GM23338 (cell line): Measurements from ENCODE around the gene AIG1. TPM values are rescaled to one million over a fixed set of nuclear protein-coding genes. Genes with fewer than 3 reads are reported as not detected.

ENCODE experiments used
- ATAC-seq: fragments of 200-7000 bp; cut with Tn5 transposase; 3 replicates; pipeline ENCODE4 v1.9.1; 2020
- DNase-seq: peaks from one replicate; pipeline ENCODE4 v3.0.0-alpha.2; 2015; ENCODE audit warnings: low spot score
- H2AFZ ChIP-seq: fragments of 200-600 bp; sonication (generic); 2 replicates; pipeline ENCODE4 v1.8.0; 2016; ENCODE audit warnings: antibody characterized with exemption, mild to moderate bottlenecking, moderate library complexity
- H3F3A ChIP-seq: fragments of 200-600 bp; sonication (generic); replicated peaks from 2 replicates; pipeline ENCODE4 v1.8.0; 2017; ENCODE audit warnings: antibody characterized with exemption, mixed run types, low read depth
- H3K27ac ChIP-seq: fragments of 200-600 bp; sonication (generic); 2 replicates; pipeline ENCODE4 v1.6.1; 2016; ENCODE audit warnings: low read depth
- H3K27me3 ChIP-seq: fragments of 200-600 bp; sonication (generic); 2 replicates; pipeline ENCODE4 v1.8.0; 2016; ENCODE audit warnings: mild to moderate bottlenecking, mixed run types, moderate library complexity; ENCODE audit not compliant: insufficient read depth
- H3K36me3 ChIP-seq: fragments of 200-600 bp; sonication (generic); 2 replicates; pipeline ENCODE4 v1.8.0; 2016; ENCODE audit warnings: mild to moderate bottlenecking; ENCODE audit not compliant: insufficient read depth
- H3K4me1 ChIP-seq: fragments of 200-600 bp; sonication (generic); 2 replicates; pipeline ENCODE4 v1.8.0; 2016; ENCODE audit warnings: mild to moderate bottlenecking, moderate library complexity; ENCODE audit not compliant: insufficient read depth
- H3K4me2 ChIP-seq: fragments of 200-600 bp; sonication (generic); 2 replicates; pipeline ENCODE4 v1.7.1; 2017; ENCODE audit warnings: mixed run types
- H3K4me3 ChIP-seq: fragments of 200-600 bp; sonication (generic); 2 replicates; pipeline ENCODE4 v1.6.1; 2016; ENCODE audit warnings: mixed run types
- H3K79me2 ChIP-seq: fragments of 200-600 bp; sonication (generic); replicated peaks from 2 replicates; pipeline ENCODE4 v1.8.0; 2017; ENCODE audit warnings: mild to moderate bottlenecking; ENCODE audit not compliant: insufficient read depth
- H3K9me2 ChIP-seq: fragments of 200-600 bp; sonication (generic); 2 replicates; pipeline ENCODE4 v1.8.0; 2017; ENCODE audit not compliant: insufficient read depth
- H4K20me1 ChIP-seq: fragments of 200-600 bp; sonication (generic); replicated peaks from 2 replicates; pipeline ENCODE4 v1.8.0; 2017; ENCODE audit warnings: mild to moderate bottlenecking; ENCODE audit not compliant: insufficient read depth
- H3K27ac Mint-ChIP-seq: 2 replicates; pipeline ENCODE4 v1.8.0; 2020; ENCODE audit warnings: inconsistent platforms, mild to moderate bottlenecking, moderate library complexity, mixed read lengths
- H3K27me3 Mint-ChIP-seq: 3 replicates; pipeline ENCODE4 v1.8.0; 2022; ENCODE audit warnings: low read depth, mild to moderate bottlenecking, moderate library complexity, mixed read lengths, inconsistent platforms; ENCODE audit not compliant: insufficient read depth, poor library complexity
- H3K36me3 Mint-ChIP-seq: 3 replicates; pipeline ENCODE4 v1.8.0; 2021; ENCODE audit warnings: low read depth, mild to moderate bottlenecking, inconsistent platforms, moderate library complexity, mixed read lengths
- H3K4me1 Mint-ChIP-seq: 3 replicates; pipeline ENCODE4 v1.8.0; 2020; ENCODE audit warnings: mild to moderate bottlenecking, inconsistent platforms, mixed read lengths
- H3K4me3 Mint-ChIP-seq: 3 replicates; pipeline ENCODE4 v1.8.0; 2021; ENCODE audit warnings: moderate library complexity, mild to moderate bottlenecking, inconsistent platforms, mixed read lengths
- H3K9me3 Mint-ChIP-seq: 3 replicates; pipeline ENCODE4 v1.8.0; 2020; ENCODE audit warnings: moderate library complexity, mild to moderate bottlenecking, inconsistent platforms, mixed read lengths
- CREB1 ChIP-seq: fragments of 250-450 bp; sonication (Bioruptor Pico); IDR thresholded peaks from 2 replicates; pipeline ENCODE4 v1.5.0; 2020; ENCODE audit warnings: low read depth, mild to moderate bottlenecking, moderate library complexity
- CTCF ChIP-seq, 2 experiments: fragments of 200-600 bp in 1 of 2; sonication (generic) in 1 of 2; conservative IDR thresholded peaks; 2 replicates each; pipeline versions ENCODE4 v1.5.1 to v1.6.1; 2016 to 2017; ENCODE audit warnings: antibody characterized with exemption in 2 of 2, low read depth in 2 of 2, mild to moderate bottlenecking in 2 of 2, moderate library complexity in 1 of 2
- ETS1 ChIP-seq: IDR thresholded peaks from 2 replicates; pipeline ENCODE4 v1.6.1; 2016; ENCODE audit warnings: antibody characterized with exemption
- EZH2 ChIP-seq: fragments of 200-600 bp; sonication (generic); IDR thresholded peaks from one replicate; pipeline ENCODE4 v1.8.0; 2017; ENCODE audit warnings: antibody characterized with exemption, mild to moderate bottlenecking, low read depth; ENCODE audit not compliant: unreplicated experiment
- EZH2phosphoT487 ChIP-seq: fragments of 200-600 bp; sonication (generic); IDR thresholded peaks from one replicate; pipeline ENCODE4 v1.8.1; 2018; ENCODE audit warnings: antibody characterized with exemption; ENCODE audit not compliant: unreplicated experiment
- JUNB ChIP-seq: IDR thresholded peaks from one replicate; pipeline ENCODE4 v1.6.1; 2016; ENCODE audit warnings: antibody characterized with exemption; ENCODE audit not compliant: unreplicated experiment
- POLR2AphosphoS5 ChIP-seq: IDR thresholded peaks from 2 replicates; pipeline ENCODE4 v1.6.1; 2016; ENCODE audit warnings: antibody characterized with exemption, low read depth
- STAT1 ChIP-seq: IDR thresholded peaks from one replicate; pipeline ENCODE4 v1.6.1; 2016; ENCODE audit warnings: antibody characterized with exemption; ENCODE audit not compliant: unreplicated experiment
- ZNF114 ChIP-seq: fragments of 250-450 bp; sonication (Bioruptor Pico); IDR thresholded peaks from 2 replicates; pipeline ENCODE4 v1.5.0; 2020; ENCODE audit warnings: mild to moderate bottlenecking, moderate library complexity
- ZNF331 ChIP-seq: fragments of 250-450 bp; sonication (Bioruptor Pico); IDR thresholded peaks from 2 replicates; pipeline ENCODE4 v1.5.0; 2020; ENCODE audit warnings: low read depth, mild to moderate bottlenecking, moderate library complexity
- ZNF462 ChIP-seq: fragments of 250-450 bp; sonication (Bioruptor Pico); IDR thresholded peaks from 2 replicates; pipeline ENCODE4 v1.5.0; 2020; ENCODE audit warnings: mild to moderate bottlenecking, moderate library complexity
- polyA plus RNA-seq: library from polyadenylated mRNA; unstranded; fragments of >200 nt; fragmentation: Nextera tagmentation; extraction: Ambion mirVana; gene quantifications from 2 replicates; pipeline ENCODE4 v1.2.1, GENCODE V29; 2016
- total RNA-seq: library from RNA; depleted of rRNA; stranded (reverse); fragments of >200 nt; shearing (Covaris generic); gene quantifications from 2 replicates; pipeline ENCODE4 v1.2.3, GENCODE V29; 2014

AIG1 gene
- total and polyA plus RNA-seq, 2 experiments from 2014 or later: 65.2 to 88.4 TPM

- DNase-seq (no peak), ATAC-seq (no peak)
- Histone ChIP-seq H3F3A (no peaks in the 10 kb centered on the region), H2AFZ (no peak overlapping the region), H3K79me2 (no peaks in the 10 kb centered on the region), H3K27ac (no peak overlapping the region), H3K36me3 (no peaks in the 10 kb centered on the region), H3K4me2 (no peak overlapping the region), H3K4me1 (no peaks in the 10 kb centered on the region), H3K9me2 (no peaks in the 10 kb centered on the region), H3K4me3 (no peak overlapping the region), H3K27me3 (no peaks in the 10 kb centered on the region), H4K20me1 (no peaks in the 10 kb centered on the region)
- Mint-ChIP-seq H3K4me3 (no peak overlapping the region), H3K36me3 (no peaks in the 10 kb centered on the region), H3K27me3 (no peaks in the 10 kb centered on the region), H3K4me1 (no peaks in the 10 kb centered on the region), H3K9me3 (no peaks in the 10 kb centered on the region), H3K27ac (no peak overlapping the region)
- TF ChIP-seq ZNF331 (CRISPR knock-in tag) (no peak), CTCF (conservative IDR thresholded peaks at IDR 0.05; ENCODE audit: low read depth in 2 of 2) (no peak), ETS1 (no peak), JUNB (no peak), ZNF114 (CRISPR knock-in tag) (no peak), POLR2AphosphoS5 (no peak), EZH2 (no peak), STAT1 (no peak), CREB1 (no peak), ZNF462 (CRISPR knock-in tag) (no peak), EZH2phosphoT487 (no peak)
Observed at GRCh38 chr6:143346004-143346403, 285.3 kb downstream of the AIG1 start.
